HG02852 (cell line): ENCODE measurements around the gene PLXND1.
"Not testable (repeated sequence)": the region's sequence is repeated elsewhere in the genome, so short reads cannot be mapped to it uniquely, and the experiment has no call there.

Source experiments
- ATAC-seq: cut with Tn5 transposase; IDR thresholded peaks from one replicate; pipeline ENCODE4 v1.9.1; 2021; ENCODE audit warnings: mild to moderate bottlenecking, moderate library complexity; ENCODE audit not compliant: unreplicated experiment

PLXND1 gene, protein sequence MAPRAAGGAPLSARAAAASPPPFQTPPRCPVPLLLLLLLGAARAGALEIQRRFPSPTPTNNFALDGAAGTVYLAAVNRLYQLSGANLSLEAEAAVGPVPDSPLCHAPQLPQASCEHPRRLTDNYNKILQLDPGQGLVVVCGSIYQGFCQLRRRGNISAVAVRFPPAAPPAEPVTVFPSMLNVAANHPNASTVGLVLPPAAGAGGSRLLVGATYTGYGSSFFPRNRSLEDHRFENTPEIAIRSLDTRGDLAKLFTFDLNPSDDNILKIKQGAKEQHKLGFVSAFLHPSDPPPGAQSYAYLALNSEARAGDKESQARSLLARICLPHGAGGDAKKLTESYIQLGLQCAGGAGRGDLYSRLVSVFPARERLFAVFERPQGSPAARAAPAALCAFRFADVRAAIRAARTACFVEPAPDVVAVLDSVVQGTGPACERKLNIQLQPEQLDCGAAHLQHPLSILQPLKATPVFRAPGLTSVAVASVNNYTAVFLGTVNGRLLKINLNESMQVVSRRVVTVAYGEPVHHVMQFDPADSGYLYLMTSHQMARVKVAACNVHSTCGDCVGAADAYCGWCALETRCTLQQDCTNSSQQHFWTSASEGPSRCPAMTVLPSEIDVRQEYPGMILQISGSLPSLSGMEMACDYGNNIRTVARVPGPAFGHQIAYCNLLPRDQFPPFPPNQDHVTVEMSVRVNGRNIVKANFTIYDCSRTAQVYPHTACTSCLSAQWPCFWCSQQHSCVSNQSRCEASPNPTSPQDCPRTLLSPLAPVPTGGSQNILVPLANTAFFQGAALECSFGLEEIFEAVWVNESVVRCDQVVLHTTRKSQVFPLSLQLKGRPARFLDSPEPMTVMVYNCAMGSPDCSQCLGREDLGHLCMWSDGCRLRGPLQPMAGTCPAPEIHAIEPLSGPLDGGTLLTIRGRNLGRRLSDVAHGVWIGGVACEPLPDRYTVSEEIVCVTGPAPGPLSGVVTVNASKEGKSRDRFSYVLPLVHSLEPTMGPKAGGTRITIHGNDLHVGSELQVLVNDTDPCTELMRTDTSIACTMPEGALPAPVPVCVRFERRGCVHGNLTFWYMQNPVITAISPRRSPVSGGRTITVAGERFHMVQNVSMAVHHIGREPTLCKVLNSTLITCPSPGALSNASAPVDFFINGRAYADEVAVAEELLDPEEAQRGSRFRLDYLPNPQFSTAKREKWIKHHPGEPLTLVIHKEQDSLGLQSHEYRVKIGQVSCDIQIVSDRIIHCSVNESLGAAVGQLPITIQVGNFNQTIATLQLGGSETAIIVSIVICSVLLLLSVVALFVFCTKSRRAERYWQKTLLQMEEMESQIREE (N-terminal part only)

DNA sequence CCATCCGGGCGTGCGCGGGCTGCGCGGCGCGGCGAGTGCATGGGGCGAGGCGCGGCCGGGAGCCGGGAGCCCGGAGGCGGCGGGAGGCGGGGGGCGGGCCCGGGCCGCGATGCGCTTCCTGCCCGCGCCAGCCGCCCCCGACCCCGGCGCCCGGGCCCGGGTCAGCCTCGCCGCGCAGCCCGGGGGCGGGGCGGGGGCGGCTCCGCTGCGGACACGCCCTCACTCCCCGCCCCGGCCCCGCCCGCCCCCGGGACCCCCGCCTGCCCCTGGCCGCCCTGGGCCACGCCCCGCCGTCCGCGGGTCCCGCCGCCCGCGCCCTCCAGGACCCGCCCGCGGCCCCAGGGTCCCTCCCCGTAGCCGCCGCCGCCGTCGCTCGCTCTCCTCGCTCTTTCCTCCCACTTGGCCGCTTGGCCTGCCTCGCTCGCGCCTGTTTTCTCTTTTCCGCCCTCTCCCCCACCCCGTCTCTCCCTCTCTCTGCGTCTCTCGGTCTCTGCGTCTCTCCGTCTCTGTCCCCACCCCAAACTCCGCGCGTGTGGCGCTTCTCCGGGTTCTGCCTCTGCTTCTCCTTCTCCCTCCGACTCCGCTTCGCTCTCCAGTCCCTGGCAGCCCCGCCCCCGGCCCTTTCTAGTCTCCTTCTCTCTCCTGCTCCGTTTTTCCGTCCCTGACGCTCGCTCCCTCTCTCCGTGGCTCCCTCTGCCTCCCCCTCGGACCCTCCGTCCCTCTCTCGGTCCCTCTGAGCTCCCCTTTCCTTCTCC is at the start of gene PLXND1:
Gene PLXND1 (minus strand): TSS at position 41 of the 755 bp plus-strand sequence. CDS start 37 bp downstream, at position 4.
- ATAC-seq: no peak

DNA sequence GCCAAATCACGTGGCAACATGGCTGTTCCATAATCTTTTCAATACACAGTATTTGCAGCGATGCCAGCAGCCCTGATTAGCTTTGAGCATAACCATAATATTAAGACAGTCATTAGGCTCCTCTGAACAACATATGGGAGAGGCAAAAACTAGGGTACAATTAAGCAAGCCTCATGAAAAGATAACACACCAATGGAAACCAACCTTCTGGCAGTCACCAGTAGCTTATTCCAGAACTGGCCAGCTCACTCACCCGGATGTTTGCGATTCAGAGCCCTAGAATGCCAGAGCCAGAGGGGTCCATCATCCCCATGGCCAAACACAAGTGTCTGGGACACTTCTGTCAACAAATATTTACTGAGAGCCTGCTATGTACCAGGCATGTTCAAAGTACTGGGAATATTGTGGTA is 48.8 kb upstream of the PLXND1 start:
- ATAC-seq: no peak

DNA sequence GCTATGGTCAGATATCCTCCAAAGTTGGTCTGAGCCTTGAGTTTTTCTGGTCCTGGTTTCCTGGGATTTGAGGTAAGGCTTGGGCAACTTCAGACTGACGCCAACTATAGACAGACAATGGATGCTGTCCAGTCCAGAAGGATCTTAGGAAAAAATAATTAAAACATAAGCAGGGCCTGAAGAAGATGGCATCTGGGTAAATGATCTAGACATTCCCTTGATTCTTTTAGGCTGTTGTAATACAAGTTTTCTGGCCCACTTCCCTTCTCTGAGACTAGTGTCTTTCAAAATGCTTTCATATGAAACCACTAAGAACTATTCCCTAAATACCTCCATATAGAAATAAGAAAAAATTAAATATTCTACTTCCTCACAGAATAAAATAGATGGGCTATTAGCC is 47.7 kb upstream of the PLXND1 start:
- no peak for ATAC-seq

DNA sequence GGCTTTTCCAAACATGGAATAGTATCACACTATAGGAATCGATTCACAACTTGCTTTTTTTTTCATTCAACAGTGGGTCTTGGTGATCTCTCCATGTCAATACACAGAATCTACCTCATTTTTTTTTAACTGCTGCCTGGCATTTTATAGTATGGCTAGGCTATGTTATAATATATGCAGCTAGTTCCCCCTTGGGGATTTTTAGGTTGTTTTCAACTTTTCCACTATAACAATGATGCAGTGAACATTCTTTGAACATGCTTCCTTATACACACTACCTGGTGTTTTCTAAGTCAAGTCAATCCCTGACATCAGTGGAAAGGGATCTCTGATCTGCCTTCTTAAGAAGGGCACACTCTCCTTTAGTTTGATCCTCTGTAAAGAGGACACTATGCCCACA is 46.5 kb upstream of the PLXND1 start:
- ATAC-seq: no peak

DNA sequence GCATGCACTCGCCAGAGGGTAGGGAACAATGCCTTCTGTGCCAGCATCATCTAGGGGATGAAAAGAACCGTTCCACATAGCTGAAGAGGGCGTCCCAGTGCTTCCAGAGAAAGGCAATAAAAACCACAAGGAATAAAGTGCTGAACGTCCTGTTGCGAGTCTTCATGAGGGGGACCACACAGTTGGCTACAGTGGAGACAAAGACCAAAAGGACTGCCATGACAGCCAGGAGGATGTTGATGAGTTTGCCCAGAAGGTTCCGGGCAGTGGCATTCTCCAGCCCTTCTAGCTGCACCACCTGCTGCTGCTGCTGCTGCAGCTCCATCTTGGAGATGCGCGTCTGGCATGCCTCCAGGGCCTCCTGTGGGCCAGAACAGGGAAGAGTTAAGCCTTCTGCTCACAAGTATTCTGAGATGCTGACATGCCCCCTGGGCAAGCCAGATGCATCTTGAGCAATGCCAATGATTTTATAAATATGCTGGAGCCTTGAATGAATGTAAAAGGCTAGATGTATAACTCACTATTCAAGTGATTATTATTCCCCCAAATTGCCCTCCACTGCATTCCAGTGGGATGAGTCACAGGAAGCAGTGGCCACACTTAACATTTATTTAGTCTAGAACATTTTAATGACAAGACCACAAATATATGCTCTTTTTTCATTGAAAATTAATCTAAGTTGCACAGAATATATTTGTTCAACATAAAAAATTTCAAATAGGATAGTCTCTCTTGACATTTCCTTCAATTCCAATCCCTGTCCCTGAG is 45.1 kb upstream of the PLXND1 start:
- no peak for ATAC-seq

DNA sequence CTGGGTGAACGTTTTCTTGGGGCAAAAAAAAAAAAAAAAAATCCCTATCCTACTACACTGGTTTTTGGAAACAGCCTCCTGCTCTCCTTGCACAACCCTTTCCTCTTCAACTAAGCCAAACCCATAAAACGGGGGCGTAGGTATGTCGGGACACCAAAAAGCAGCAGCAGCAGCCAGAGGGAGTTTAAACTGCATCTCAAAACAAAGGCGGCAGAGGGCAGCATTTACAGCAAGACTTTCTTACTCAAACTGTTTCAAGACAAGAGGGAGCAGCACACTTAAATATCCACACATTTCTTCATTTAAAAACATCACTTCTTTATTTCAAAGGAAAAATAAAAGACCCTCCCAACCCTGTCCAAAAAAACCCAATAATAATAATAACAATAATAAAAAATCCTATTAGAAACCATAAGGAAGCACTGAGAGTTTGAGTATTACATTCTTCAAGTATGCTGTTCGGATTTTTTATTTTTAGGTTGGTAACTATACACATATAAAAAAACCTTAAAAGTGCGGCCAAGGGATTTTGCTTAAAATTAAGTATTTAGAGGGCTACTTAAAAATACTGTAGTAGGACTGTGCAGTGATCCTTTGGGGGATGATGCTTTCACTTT is 43.9 kb upstream of the PLXND1 start:
- ATAC-seq: no peak

DNA sequence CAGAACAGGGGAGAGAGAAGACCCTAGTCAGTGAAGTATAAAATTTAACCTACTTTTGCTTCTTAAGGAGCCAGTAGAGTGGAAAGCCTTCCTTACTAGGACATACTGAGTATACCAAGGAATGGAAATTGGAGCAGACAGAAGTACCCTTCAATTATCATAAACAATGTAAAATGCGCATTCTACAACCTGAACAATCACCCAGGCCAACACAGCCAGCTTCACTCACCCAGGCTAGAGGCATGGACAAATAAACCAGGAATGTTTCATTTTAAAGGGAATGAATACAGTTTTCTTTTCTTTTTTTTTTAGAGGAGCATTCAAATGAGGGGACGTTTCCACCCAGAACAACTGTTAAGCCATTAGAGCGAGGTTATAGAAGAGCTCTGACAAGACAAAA is 41.9 kb upstream of the PLXND1 start:
- ATAC-seq: no peak

DNA sequence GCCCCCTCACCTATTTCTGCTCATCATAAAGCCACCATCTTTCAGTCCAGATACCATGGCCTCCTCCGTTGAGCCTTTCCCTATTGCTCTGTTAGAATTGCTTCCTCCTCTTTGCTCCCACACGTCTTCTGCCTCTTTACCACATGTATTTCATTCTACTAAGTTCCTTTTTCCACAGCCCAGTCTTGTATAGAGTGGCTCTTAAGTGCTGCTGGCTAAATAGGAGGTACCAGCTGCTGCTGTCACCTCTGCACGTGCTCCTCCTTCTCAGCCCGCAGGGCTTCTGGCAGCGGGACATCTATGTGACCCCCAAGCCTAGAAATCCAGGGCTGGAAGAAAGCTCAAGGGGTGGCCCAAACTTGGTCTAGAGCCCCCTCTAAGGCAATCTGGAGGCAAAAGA is 38.8 kb upstream of the PLXND1 start:
- ATAC-seq: no peak

DNA sequence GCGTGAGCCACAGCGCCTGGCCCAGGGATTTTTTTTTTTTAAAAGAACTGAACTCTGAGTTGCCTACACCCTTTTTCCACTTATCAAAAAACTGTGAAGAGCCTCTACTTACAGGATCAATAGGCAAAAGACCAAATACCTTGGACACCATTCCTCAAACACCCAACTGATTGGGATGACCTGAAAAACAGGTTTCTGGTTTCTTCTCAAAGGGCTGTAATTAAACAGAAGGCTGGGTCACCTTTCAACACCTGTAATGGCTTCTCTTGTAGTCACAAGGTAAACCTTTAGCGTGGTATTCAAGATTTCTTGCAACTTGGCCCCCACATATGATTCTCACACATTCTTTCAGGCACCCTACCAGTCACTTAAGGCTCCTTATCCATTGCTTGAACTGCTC is 38.4 kb upstream of the PLXND1 start:
- ATAC-seq: no peak

DNA sequence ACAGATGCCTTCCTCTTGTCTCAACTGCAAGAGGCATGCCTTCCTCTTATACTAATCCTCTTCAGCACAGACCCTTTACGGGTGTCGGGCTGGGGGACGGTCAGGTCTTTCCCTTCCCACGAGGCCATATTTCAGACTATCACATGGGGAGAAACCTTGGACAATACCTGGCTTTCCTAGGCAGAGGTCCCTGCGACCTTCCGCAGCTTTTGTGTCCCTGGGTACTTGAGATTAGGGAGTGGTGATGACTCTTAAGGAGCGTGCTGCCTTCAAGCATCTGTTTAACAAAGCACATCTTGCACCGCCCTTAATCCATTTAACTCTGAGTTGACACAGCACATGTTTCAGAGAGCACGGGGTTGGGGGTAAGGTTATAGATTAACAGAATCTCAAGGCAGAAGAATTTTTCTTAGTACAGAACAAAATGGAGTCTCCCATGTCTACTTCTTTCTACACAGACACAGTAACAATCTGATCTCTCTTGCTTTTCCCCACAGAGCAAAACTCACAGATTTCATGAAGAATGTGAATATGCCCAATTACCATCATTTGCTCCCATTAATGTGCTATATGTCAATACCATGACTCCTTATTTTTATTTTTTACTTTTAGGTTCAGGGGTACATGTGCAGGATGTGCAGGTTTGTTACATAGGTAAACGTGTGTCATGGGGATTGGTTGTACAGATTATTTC is 35.2 kb upstream of the PLXND1 start:
- not testable (repeated sequence) for ATAC-seq

DNA sequence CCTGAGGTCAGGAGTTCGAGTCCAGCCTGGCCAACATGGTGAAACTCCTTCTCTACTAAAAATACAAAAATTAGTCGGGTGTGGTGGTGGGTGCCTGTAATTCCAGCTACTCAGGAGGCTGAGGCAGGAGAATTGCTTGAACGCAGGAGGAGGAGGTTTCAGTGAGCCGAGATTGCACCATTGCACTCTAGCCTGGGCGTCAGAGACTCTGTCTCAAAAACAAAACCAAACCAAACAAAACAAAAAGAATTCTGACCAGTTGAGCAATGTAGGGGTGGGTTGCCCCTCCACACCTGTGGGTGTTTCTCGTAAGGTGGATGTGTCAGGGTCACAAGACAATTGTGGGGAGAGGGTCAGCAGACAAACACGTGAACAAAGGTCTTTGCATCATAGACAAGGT is 34.5 kb upstream of the PLXND1 start:
- ATAC-seq: not testable (repeated sequence)

DNA sequence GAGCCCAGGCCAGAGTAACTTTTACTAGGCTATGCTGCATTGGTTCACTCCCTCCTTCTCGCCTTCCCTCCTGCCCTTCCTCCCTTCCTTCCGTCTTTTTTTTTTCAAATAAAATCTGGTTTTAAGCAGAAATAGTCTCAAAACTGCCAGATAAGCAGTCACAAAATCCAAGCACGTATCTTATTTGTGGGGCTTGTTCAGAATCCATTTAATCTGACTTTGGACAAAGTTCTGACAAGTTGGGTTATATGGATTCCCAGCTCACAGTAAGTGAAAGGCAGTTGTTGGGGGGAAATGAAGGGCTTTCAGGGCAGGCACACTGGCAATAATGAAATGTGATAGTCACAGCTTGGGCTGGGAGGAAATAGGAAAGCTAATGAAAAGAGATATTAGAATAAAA is 32.0 kb upstream of the PLXND1 start:
- no peak for ATAC-seq

DNA sequence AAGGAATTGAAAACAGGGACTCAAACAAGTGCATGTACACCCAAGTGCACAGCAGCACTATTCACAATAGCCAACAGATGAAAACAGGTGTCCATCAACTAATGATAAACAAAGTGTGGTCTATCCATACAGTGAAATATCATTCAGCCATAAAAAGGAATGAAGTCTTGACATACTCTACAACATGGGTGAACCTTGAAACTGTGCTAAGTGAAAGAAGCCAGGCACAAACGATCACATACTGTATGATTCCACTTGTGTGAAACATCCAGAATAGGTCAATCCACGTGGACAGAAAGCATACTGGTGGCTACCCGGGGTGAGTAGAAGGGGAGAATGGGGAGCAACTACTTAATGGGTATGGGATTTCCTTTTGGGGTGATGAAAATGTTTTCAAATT is 29.6 kb upstream of the PLXND1 start:
- no peak for ATAC-seq

DNA sequence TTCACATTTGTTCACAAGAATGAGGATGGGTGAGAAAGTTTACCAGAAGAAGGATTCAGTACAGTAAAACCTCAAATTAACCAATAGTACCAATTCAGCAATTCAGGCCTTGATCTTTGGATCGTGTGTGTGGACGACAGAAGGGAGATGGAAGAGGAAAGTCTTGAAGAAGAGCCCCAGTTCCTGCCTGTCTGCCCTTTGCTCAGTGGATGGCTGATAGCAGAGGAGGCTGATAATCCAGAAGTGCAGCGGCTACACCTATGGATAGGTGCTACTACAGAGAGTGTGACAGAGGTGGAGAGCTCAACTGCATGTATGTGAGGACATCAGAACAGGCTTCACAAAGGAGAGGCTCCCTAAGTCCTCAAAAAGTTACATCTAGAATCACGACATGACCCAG is 29.2 kb upstream of the PLXND1 start:
- ATAC-seq: no peak

DNA sequence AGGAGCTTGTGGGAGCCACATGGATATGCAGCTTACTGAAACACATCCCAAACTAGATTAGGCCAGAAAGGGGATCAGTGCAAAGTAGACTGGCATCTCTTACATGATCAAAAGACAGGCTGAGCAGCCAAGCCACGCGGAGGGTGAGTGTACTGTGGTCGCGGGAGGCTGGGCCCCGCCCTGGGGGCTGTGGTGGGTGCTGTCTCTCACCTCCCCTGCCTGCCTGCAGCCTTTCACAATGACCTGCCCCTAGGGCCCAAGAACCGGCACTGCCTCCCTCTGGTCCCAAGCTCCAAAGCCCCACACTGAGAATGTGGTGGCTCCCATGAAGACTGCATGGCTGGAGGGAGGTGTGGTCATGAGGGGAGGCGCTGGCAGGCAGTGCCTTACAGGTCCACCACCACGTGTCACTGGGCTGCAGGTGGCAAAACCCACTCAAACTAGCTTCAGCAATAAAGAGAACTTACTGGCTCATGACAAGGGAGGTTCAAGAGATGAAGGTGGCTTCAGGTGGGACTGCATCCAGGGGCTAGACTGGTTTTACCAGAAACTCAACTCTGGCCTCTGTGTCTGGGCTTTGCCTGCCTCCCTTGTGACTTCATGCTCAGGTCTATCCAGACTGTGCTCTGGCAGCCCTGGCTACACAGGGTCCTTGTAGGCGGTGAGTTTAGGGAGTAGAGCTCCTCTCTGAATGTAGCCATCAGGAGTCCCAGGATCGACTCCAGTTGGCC is 27.4 kb upstream of the PLXND1 start:
- no peak for ATAC-seq

DNA sequence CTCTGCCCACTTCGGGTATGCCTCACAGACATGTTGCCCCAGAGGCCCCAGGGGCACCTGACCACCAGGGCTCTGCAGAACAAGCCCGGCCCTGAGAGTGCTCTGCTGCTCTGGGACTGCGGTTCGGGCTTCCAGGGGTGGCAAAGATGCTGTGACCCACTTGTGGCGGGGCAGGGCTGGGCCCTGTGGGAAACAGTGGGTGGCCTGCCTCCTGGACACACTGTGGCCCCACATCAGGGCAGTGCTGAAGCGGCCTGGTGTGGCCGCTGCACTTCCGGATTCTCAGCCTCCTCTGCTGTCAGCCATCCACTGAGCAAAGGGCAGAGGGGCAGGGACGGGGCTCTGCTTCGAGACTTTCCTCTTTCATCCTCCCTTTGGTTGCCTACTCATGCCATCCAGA is 26.5 kb upstream of the PLXND1 start:
- no peak for ATAC-seq

DNA sequence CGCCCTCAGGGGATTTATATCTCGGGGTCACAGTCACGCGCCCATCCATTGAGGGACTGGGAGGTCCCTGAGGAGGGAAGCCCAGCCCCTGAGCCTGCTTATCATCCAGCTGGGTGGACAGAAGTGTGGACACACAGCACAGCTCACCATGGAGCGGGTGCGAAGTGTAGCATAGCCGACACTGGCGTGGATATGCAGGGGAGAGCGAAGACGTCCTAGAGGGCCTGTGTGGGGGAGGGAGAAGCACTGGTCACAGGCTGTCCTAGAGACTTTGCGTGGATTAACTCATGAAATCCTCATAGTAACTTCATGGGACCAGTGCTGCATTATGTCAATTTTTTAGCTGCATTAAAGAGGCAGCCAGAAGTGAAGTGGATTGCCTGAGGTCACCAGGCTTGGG is 26.1 kb upstream of the PLXND1 start:
- no peak for ATAC-seq

DNA sequence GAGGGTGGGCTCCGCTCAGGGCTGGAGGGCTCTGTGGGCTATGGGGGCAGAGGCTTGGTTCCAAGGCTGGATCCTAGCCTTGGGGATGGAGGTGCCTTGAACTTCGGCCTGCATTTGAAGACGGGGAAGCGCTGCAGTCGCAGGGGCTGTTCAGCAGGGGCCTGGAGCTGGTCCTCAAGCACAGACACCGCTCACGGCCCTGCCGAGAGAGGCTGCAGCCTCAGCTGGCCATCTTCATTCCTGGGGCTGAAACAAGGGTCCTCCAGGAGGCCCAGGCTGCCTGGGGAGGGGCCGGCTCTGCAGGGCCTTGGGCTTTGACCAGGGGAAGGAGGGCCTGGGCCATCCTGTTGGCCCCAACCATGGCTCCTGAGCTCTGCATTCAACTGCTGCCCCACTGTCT is 25.6 kb upstream of the PLXND1 start:
- ATAC-seq: no peak
